GM19463 (cell line): ENCODE measurements around the gene SPATA3.

ENCODE experiments used
- ATAC-seq: cut with Tn5 transposase; IDR thresholded peaks from one replicate; pipeline ENCODE4 v1.9.1; 2021; ENCODE audit warnings: mild to moderate bottlenecking, moderate library complexity; ENCODE audit not compliant: unreplicated experiment

The SPATA3 gene

GRCh38 chr2:230995821-230996220, at the start of gene SPATA3:
SPATA3 (plus strand) TSS chr2:230996121; CDS start chr2:230996234, 113 bp downstream.
- no peak for ATAC-seq

- no peak for ATAC-seq
Observed at GRCh38 chr2:230946429-230947234, 49.3 kb upstream of the SPATA3 start.

DNA sequence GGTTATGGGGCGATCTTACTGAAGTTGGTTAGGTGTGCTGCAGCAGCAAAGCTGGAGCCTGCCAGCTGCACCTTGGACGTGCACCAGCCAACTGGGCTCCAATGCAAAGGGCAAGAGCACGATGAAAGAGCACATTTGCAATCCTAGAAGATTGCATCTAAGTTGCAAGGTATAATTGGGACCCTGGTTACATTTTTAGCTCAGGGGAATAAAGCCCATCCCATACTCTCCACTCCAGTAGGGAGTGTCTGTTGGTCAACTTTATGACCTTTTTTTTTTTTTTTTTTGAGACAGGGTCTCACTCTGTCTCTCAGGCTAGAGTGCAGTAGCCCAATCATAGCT, 48.7 kb upstream of the SPATA3 start:
- no peak for ATAC-seq

DNA sequence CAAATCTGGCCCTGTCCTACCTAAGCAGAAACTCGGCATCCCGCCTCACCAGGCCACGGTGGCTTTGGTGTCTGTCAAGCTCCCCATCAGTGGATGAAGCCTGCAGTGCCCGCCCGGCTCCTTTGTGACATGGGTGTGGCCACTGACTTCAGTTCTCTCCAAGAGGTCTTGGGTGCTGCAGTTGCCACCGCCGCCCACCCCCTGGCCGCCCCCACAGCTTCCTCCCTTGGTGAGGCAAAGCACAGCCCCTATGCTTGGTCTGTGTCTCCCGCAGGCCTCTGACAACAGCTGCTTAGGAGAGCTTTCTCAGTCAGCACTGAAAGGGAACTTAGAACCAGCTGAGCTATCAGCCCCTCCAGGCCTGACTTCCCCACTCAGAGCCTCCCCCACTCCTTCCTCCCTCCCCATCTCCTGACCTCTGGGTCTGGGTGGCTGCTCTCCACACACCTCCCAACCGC, 48.0 kb upstream of the SPATA3 start:
- peak; percentile 41 for ATAC-seq

GRCh38 chr2:230949966-230950873, 45.7 kb upstream of the SPATA3 start:
- ATAC-seq: peak; percentile 59

- ATAC-seq: no peak
Observed at GRCh38 chr2:230950874-230951339, 45.0 kb upstream of the SPATA3 start.

- ATAC-seq: no peak
Observed at GRCh38 chr2:230951396-230951795, 44.5 kb upstream of the SPATA3 start.

DNA sequence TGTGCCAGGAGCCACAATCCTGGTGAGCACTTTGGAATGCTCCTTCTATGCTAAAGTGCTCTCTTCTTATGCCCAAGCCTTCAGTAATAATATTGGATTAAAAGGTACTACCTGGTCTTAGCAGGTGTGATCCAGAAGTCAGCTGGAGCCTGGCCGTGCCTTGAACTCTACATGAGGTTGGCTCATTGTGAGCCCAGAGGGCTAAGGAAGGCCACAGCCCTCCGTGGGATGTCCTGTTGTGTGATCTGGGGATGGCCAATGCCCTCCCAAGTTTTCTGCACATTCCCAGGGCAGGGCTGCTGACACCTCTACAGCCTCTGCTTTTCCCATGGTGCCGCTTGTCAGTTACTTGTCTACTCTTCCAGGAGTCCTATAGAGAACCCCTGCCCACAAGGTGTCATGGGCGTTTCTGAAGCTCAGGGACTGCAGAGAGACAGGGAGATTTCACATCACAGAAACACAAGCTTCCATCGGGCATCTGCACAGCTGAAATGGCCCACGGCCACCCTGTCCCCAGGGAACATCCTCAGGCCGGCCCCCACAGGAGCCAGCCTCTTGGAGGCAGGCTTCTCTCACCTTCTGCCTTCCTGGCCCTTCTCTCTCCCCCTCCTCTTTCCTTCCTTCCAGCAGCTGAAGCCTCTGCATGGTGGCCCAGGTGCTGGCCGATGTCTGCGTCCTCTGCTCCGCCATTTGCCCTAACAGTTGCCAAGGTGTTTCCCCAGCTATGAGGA, 43.5 kb upstream of the SPATA3 start:
- no peak for ATAC-seq

DNA sequence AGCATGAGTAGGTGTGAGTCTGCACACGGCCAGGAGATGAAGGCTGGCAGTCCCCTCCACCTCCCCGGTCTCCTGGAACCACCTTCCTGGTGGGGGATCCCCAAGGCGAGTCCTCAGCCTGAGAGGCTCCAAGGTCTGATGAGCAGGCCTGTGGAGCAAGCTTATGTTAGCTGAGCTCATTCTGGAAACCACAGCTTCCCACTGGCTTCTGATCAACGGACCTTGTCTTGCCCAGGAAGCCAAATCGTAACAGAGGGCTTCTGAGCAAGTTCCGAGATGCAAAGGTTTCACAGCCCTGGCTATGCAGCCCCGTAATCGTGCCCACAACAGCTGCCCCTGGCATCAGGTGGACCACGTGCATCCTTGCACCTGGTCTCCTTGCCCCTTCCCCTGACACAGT, 42.1 kb upstream of the SPATA3 start:
- ATAC-seq: peak; percentile 28

GRCh38 chr2:230954746-230955145, 41.2 kb upstream of the SPATA3 start:
- no peak for ATAC-seq

DNA sequence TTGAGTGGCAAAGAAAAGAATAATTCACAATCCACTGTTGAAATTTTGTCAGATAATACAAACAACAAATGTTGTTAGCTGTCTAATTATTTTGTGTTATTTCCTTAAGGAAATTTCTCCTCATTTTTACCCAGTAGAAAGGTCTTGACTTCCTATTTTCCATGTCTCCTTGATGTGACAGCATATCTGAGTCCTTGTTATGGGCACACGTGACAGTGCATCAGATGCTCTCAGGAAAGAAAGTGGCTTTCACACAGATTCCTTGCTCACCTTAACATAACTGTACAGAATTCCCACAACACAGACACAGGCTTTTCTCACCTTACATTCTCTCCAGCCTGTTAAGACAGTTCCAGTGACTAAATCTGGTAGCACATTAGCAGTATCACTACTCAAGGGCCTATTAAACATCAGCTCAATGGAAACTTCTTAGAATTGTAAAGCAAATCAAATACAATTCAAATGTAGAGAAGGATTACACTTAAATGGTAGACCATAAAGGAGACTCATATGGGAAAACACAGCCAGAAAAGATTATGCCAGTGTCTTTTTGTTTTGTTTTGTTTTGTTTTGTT, 40.7 kb upstream of the SPATA3 start:
- no peak for ATAC-seq

GRCh38 chr2:230956827-230957755, 38.8 kb upstream of the SPATA3 start:
- ATAC-seq: peak; percentile 67

DNA sequence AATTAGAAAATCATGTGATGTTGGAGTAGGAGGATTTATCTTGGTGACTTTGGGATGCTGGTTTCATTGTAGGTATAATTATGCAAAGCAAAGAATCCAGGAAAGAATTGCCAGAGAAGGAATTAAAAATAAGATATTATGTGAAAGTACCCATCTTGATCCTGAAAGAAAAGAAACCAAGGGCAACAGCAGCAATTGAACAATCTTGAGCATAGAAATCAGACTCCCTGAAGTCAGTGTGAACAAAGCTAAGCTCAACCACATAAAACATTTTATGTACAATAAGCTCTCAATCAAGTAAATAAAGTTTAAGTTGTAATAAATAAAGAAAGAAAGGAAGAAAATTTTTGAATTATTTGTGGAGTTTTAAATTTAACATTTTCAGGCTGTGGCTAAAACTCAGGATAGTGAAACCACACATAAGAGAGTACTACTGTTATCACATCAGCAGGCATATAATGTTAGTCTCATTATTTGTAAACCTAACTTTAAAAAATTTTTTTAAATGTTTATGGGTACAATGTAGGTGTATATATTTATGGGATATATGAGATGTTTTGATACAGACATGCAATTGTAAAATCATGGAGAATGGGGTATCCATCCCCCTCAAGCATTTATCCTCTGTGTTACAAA, 38.0 kb upstream of the SPATA3 start:
- no peak for ATAC-seq

GRCh38 chr2:230958820-230959756, 36.8 kb upstream of the SPATA3 start:
- no peak for ATAC-seq

DNA sequence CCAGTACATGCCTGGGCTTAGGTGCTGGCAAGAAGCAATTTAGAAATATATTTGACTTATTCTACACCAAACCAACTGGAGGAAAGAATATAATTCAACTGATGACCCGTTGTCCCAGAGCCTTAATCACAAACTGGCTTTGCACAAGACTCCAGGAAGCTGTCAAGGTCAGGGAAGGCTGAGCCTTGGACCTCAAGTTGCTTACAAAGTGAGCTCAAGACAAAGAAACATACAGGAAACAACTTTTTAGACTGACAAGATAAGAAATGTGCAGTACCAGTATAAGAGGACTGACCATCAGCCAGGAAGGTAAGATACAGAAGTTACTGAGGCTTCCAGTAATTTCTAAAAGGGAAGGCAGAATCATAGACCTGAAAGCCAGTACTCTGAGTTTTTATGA, 35.9 kb upstream of the SPATA3 start:
- no peak for ATAC-seq

- no peak for ATAC-seq
Observed at GRCh38 chr2:230961091-230961491, 34.8 kb upstream of the SPATA3 start.

DNA sequence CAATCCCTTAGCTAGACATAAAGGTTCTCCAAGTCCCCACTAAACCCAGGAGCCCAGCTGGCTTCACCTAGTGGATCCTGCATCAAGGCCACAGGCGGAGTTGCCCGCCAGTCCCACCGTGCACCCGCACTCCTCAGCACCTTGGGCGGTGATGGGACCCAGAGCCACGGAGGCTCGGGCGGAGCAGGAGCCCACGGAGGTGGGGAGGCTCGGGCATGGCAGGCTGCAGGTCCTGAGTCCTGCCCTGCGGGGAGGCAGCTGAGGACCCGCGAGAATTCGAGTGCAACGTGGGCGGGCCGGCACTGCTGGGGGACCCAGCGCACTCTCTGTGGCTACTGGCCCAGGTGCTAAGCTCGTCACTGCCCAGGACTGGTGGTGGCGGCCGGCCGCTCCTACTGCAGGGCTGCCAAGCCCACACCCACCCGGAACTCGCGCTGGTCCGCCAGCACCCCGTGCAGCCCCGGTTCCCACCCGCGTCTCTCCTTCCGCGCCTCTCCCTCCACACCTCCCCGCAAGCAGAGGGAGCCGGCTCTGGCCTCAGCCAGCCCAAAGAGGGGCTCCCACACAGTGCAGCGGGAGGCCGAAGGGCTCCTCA, 31.7 kb upstream of the SPATA3 start:
- no peak for ATAC-seq

- no peak for ATAC-seq
Observed at GRCh38 chr2:230967113-230967512, 28.8 kb upstream of the SPATA3 start.
